ENCODE measurements around the gene PLEKHM2.
"Not testable (repeated sequence)": the region's sequence is repeated elsewhere in the genome, so short reads cannot be mapped to it uniquely, and the experiment has no call there.

Gene PLEKHM2

GRCh38 chr1:15696956-15697521 is 12.9 kb downstream of the PLEKHM2 start:
- Histone ChIP-seq H3K9me3 (ENCODE audit: severe bottlenecking) (no peaks in the 10 kb centered on the region), H3K4me3 (ENCODE audit: severe bottlenecking) (no peak overlapping the region), H3K4me1 (ENCODE audit: insufficient read depth, poor library complexity, severe bottlenecking) (no peaks in the 10 kb centered on the region), H3K27ac (ENCODE audit: poor library complexity, severe bottlenecking) (no peak overlapping the region), H3K27me3 (ENCODE audit: insufficient read depth, poor library complexity, severe bottlenecking) (no peaks in the 10 kb centered on the region), H3K36me3 (ENCODE audit: low read depth) (peaks cover 17% of the 10 kb centered on the region; the same call in 1 of the 2 replicates)
- no peak for ATAC-seq (ENCODE audit: low read depth)
- TF ChIP-seq, protein P1, sequence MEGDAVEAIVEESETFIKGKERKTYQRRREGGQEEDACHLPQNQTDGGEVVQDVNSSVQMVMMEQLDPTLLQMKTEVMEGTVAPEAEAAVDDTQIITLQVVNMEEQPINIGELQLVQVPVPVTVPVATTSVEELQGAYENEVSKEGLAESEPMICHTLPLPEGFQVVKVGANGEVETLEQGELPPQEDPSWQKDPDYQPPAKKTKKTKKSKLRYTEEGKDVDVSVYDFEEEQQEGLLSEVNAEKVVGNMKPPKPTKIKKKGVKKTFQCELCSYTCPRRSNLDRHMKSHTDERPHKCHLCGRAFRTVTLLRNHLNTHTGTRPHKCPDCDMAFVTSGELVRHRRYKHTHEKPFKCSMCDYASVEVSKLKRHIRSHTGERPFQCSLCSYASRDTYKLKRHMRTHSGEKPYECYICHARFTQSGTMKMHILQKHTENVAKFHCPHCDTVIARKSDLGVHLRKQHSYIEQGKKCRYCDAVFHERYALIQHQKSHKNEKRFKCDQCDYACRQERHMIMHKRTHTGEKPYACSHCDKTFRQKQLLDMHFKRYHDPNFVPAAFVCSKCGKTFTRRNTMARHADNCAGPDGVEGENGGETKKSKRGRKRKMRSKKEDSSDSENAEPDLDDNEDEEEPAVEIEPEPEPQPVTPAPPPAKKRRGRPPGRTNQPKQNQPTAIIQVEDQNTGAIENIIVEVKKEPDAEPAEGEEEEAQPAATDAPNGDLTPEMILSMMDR (IDR thresholded peaks at IDR 0.05; ENCODE audit: poor library complexity, severe bottlenecking): no peak
- no peak for DNase-seq (ENCODE audit: low spot score)

GRCh38 chr1:15698201-15698600 is 14.1 kb downstream of the PLEKHM2 start:
- Histone ChIP-seq H3K27me3 (ENCODE audit: insufficient read depth, poor library complexity, severe bottlenecking) (no peaks in the 10 kb centered on the region), H3K36me3 (ENCODE audit: low read depth) (peaks cover 17% of the 10 kb centered on the region; the same call in 1 of the 2 replicates), H3K4me3 (ENCODE audit: severe bottlenecking) (no peak overlapping the region), H3K9me3 (ENCODE audit: severe bottlenecking) (no peaks in the 10 kb centered on the region), H3K27ac (ENCODE audit: poor library complexity, severe bottlenecking) (no peak overlapping the region), H3K4me1 (ENCODE audit: insufficient read depth, poor library complexity, severe bottlenecking) (peaks cover 3% of the 10 kb centered on the region)
- ATAC-seq (ENCODE audit: low read depth) (no peak), DNase-seq (ENCODE audit: low spot score) (no peak)
- TF ChIP-seq, protein P1 (IDR thresholded peaks at IDR 0.05; ENCODE audit: poor library complexity, severe bottlenecking): no peak

DNA sequence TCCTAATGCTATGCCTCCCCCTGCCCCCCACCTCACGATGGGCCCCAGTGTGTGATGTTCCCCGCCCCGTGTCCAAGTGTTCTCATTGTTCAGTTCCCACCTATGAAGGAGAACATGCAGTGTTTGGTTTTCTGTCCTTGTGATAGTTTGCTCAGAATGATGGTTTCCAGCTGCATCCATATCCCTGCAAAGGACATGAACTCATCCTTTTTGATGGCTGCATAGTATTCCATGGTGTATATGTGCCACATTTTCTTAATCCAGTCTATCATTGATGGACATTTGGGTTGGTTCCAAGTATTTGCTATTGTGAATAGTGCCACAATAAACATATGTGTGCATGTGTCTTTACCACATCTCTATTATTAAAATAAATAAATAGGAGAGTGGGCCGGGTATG is 15.2 kb downstream of the PLEKHM2 start:
- H3K9me3 ChIP-seq (ENCODE audit: severe bottlenecking); H3K27me3 ChIP-seq (ENCODE audit: insufficient read depth, poor library complexity, severe bottlenecking); DNase-seq (ENCODE audit: low spot score); H3K4me3 ChIP-seq (ENCODE audit: severe bottlenecking); ATAC-seq (ENCODE audit: low read depth); H3K27ac ChIP-seq (ENCODE audit: poor library complexity, severe bottlenecking); H3K4me1 ChIP-seq (ENCODE audit: insufficient read depth, poor library complexity, severe bottlenecking): not testable (repeated sequence)
- H3K36me3 ChIP-seq (ENCODE audit: low read depth): peaks cover 17% of the 10 kb centered on the region; the same call in 1 of the 2 replicates

DNA sequence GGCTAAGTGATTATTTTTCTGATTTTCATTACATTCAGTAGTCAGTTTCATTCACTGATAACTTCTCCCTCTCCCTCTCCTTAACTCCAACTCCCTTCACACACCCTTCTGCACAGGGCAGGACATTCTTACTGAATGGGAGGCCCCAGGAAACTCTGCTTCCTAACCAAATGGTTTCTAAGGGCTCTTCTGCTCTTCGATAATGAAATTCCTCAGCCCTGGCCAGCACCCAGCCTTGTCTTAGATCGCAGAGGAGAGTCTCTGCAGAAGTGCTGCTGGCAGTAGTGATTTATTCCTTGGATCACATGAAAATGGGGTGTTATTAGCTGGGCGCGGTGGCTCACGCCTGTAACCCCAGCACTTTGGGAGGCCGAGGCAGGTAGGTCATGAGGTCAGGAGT is 16.4 kb downstream of the PLEKHM2 start:
- ATAC-seq (ENCODE audit: low read depth) (no peak), DNase-seq (ENCODE audit: low spot score) (no peak)
- TF ChIP-seq, protein P1 (IDR thresholded peaks at IDR 0.05; ENCODE audit: poor library complexity, severe bottlenecking): no peak
- H3K27ac ChIP-seq (ENCODE audit: poor library complexity, severe bottlenecking): no peak overlapping the region
- peaks cover 18% of the 10 kb centered on the region; the same call in 1 of the 2 replicates for H3K36me3 ChIP-seq (ENCODE audit: low read depth)
- H3K27me3 ChIP-seq (ENCODE audit: insufficient read depth, poor library complexity, severe bottlenecking): no peaks in the 10 kb centered on the region
- no peak overlapping the region for H3K4me3 ChIP-seq (ENCODE audit: severe bottlenecking)
- H3K4me1 ChIP-seq (ENCODE audit: insufficient read depth, poor library complexity, severe bottlenecking): peaks cover 8% of the 10 kb centered on the region
- H3K9me3 ChIP-seq (ENCODE audit: severe bottlenecking): no peaks in the 10 kb centered on the region

GRCh38 chr1:15701784-15702183 is 17.7 kb downstream of the PLEKHM2 start:
- DNase-seq (ENCODE audit: low spot score) (no peak), ATAC-seq (ENCODE audit: low read depth) (no peak)
- no peaks in the 10 kb centered on the region for H3K27me3 ChIP-seq (ENCODE audit: insufficient read depth, poor library complexity, severe bottlenecking)
- H3K27ac ChIP-seq (ENCODE audit: poor library complexity, severe bottlenecking): no peak overlapping the region
- H3K36me3 ChIP-seq (ENCODE audit: low read depth): peaks cover 16% of the 10 kb centered on the region
- H3K4me1 ChIP-seq (ENCODE audit: insufficient read depth, poor library complexity, severe bottlenecking): peaks cover 8% of the 10 kb centered on the region
- H3K9me3 ChIP-seq (ENCODE audit: severe bottlenecking): no peaks in the 10 kb centered on the region
- TF ChIP-seq, protein P1 (IDR thresholded peaks at IDR 0.05; ENCODE audit: poor library complexity, severe bottlenecking): no peak
- no peak overlapping the region for H3K4me3 ChIP-seq (ENCODE audit: severe bottlenecking)
